ENCODE results near the gene SLIT3. TPM values are rescaled to one million over a fixed set of nuclear protein-coding genes. Genes with fewer than 3 reads are reported as not detected.

SLIT3 gene
- total RNA-seq, 1 experiment from 2014 or later: 0.10 TPM

- H3K4me2 ChIP-seq (ENCODE audit: low read length): no peak overlapping the region
- ChIA-PET POLR2A (no interaction called here), CTCF (no interaction called here), RAD21 (ENCODE audit: low non-redundant PET in 1 of 2, low total read pairs in 2 of 2, uncharacterized antibody in 2 of 2, unreplicated experiment in 2 of 2) (no interaction called here)
- H3K27me3 ChIP-seq (ENCODE audit: insufficient read depth, low read length): peaks cover 15% of the 10 kb centered on the region
- H3K36me3 ChIP-seq (ENCODE audit: control insufficient read depth in 1 of 2, insufficient read depth in 2 of 2, low read length in 2 of 2): no peaks in the 10 kb centered on the region
- intact Hi-C loops (cut with micrococcal nuclease): loop anchor here (5.0 kb wide), 1 partner anchor 208 kb away; no protein-coding TSS in a partner anchor
- no peak overlapping the region for H2AFZ ChIP-seq (ENCODE audit: low read depth, low read length, poor library complexity, severe bottlenecking)
- no peaks in the 10 kb centered on the region for H3K4me1 ChIP-seq (ENCODE audit: control insufficient read depth in 1 of 2, insufficient read depth in 2 of 2, low read length in 2 of 2)
- BruUV-seq (replicated peaks): no TSS peak
- no peaks in the 10 kb centered on the region for H3K79me2 ChIP-seq (ENCODE audit: insufficient read depth, low read length)
- no peak overlapping the region for H3K9ac ChIP-seq (ENCODE audit: low read length)
- no peaks in the 10 kb centered on the region for H3K9me3 ChIP-seq (ENCODE audit: control insufficient read depth in 1 of 2, insufficient read depth in 1 of 2, low read depth in 1 of 2, low read length in 2 of 2)
- H3K9me2 ChIP-seq (ENCODE audit: insufficient read depth): no peaks in the 10 kb centered on the region
- no peak for DNase-seq (ENCODE audit: low read depth, low spot score)
- H3K4me3 ChIP-seq (replicated peaks in 1 of 2; ENCODE audit: low read depth in 1 of 2, low read length in 2 of 2): no peak overlapping the region
- no peak overlapping the region for H3K27ac ChIP-seq (ENCODE audit: low read depth, low read length)
- no peaks in the 10 kb centered on the region for H4K20me1 ChIP-seq (ENCODE audit: insufficient read depth)
- TF ChIP-seq FOSL1 (IDR thresholded peaks at IDR 0.05; ENCODE audit: low read depth) (no peak), TCF7L2 (IDR thresholded peaks at IDR 0.05; ENCODE audit: borderline replicate concordance, extremely low read depth, insufficient read depth, insufficient read length) (no peak), CTCF (IDR thresholded peaks at IDR 0.05 in 2 of 3, conservative IDR thresholded peaks at IDR 0.05 in 1 of 3; ENCODE audit: borderline replicate concordance in 1 of 3, insufficient read depth in 1 of 3, low read depth in 2 of 3, low read length in 2 of 3) (no peak), JUND (IDR thresholded peaks at IDR 0.05) (no peak), CBX3 (IDR thresholded peaks at IDR 0.05; ENCODE audit: low read depth) (no peak), SRF (IDR thresholded peaks at IDR 0.05; ENCODE audit: low read depth) (no peak), MAX (IDR thresholded peaks at IDR 0.05) (no peak), RAD21 (IDR thresholded peaks at IDR 0.05; ENCODE audit: low read depth) (no peak), ZFX (IDR thresholded peaks at IDR 0.05) (no peak), ATF3 (IDR thresholded peaks at IDR 0.05) (no peak)
- no peak for ATAC-seq
Observed at GRCh38 chr5:169195601-169196000, 105.3 kb downstream of the SLIT3 start.

Data from HCT116 (cell line).